IPS-18c (cell line): ENCODE measurements around the gene ST3GAL5.
"Not testable (repeated sequence)": the region's sequence is repeated elsewhere in the genome, so short reads cannot be mapped to it uniquely, and the experiment has no call there.

ENCODE experiments used
- H3K4me3 ChIP-seq: 2 replicates; pipeline ENCODE4 v1.7.0; 2013; ENCODE audit warnings: low read depth, mild to moderate bottlenecking, low read length, moderate library complexity; ENCODE audit not compliant: insufficient read depth
- H3K9me3 ChIP-seq: one replicate; pipeline ENCODE4 v1.6.1; 2013; ENCODE audit warnings: mild to moderate bottlenecking, low read length, moderate library complexity; ENCODE audit not compliant: control insufficient read depth, insufficient read depth

ST3GAL5 gene

DNA sequence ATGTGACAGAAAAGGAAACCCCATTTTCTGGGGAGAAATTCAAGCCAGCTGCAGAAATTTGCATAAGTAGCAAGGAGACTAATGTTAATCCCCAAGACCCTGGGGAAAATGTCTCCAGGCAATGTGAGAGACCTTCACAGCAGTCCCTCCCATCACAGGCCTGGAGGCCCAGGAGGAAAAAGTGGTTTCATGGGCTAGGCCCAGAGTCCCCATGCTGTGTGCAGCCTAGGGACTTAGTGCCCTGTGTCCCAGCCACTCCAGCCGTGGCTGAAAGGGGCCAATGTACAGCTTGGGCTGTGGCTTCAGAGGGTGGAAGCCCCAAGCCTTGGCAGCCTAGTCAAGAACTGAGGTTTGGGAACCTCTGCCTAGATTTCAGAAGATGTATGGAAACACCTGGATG is 7.0 kb downstream of the ST3GAL5 start:
- H3K4me3 ChIP-seq, H3K9me3 ChIP-seq: not testable (repeated sequence)

DNA sequence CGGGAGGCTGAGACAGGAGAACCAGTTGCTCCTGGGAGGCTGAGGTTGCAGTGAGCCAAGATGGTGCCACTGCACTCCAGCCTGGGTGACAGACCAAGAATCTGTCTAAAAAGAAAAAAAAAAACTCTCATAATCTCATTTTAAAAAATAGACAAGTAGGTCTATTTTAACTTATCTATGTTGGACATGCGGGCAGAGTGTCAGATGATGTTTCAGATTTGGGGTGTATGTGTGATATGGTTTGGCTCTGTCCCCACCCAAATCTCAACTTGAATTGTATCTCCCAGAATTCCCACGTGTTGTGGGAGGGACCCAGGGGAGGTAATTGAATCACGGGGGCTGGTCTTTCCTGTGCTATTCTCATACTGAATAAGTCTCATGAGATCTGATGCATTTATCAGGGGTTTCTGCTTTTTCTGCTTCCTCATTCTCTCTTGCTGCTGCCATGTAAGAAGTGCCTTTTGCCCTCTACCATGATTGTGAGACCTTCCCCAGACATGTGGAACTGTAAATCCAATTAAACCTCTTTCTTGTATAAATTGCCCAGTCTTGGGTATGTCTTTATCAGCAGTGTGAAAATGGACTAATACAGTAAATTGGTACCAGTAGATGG is 8.0 kb downstream of the ST3GAL5 start:
- H3K4me3 ChIP-seq, H3K9me3 ChIP-seq: not testable (repeated sequence)

GRCh38 chr2:85878719-85879370 is 9.9 kb downstream of the ST3GAL5 start:
- Histone ChIP-seq H3K4me3 (no peak overlapping the region), H3K9me3 (no peaks in the 10 kb centered on the region)

DNA sequence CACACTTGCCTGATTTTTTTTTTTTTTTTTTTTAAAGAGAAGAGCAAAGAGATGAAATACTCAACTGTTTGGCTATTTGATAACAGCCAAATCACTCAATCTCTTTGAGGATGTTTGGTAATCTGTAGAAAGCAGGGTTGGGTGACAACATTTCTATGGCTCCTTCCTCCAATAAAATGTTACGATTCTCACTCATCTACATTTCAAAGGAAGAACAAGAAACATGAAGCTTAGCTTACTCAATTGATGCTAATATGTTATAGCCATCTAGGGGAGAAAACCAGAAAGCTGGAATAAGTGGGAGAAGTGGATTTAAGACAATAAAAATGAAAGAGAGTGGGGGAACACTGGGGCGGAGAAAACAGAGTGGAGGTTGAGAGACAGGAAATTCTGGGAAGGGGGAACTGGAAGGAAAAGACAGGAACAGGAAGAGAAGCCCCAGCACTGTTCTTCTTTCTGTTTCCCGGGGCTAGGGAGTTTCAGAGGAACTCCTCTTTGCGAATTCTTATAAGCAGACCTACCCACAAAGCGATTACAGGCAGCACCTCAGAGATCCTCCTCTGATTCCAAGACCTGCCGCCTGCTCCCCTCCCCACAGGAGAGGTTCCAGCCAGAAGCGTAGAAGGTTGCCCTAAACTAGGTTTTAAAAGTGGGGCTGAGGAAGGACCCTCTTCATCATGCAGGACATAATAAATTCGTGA is 13.3 kb downstream of the ST3GAL5 start:
- Histone ChIP-seq H3K9me3 (no peaks in the 10 kb centered on the region), H3K4me3 (no peak overlapping the region)

GRCh38 chr2:85873679-85874078 is 15.1 kb downstream of the ST3GAL5 start:
- no peaks in the 10 kb centered on the region for H3K9me3 ChIP-seq
- H3K4me3 ChIP-seq, result no peak overlapping the region

GRCh38 chr2:85872536-85873161 is 16.1 kb downstream of the ST3GAL5 start:
- Histone ChIP-seq H3K9me3 (no peaks in the 10 kb centered on the region), H3K4me3 (no peak overlapping the region)

DNA sequence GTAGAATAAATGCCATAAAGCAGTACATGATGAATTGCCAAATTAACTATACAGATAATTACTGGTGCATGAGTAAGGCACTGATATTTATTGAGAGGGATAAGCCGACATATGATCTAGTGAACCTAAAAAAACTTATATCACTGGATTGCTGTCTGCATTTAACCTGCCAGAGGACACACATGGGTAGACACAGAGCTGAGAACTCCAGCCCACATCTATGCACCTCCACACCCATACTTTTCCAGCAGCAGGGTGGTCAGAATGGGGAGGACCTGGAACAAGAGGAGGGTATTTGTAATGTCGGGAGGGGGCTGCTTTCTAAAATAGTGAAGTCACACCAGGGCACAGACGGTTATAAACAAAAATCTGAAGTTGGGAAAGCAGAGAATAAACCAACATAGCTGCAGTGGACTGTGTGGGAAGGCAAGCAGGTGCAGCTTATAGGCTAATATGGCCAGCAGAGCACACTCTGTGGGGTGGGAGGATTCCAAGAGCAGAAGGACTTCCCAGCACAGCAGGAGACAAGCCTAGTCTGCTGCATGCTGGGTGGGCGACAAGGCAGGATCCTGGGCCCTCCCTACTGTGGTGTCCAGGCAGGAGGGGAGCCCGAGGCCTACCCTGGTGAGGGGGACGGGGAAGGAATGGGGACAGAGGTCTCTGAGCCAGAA is 17.2 kb downstream of the ST3GAL5 start:
- Histone ChIP-seq H3K4me3 (no peak overlapping the region), H3K9me3 (no peaks in the 10 kb centered on the region)

DNA sequence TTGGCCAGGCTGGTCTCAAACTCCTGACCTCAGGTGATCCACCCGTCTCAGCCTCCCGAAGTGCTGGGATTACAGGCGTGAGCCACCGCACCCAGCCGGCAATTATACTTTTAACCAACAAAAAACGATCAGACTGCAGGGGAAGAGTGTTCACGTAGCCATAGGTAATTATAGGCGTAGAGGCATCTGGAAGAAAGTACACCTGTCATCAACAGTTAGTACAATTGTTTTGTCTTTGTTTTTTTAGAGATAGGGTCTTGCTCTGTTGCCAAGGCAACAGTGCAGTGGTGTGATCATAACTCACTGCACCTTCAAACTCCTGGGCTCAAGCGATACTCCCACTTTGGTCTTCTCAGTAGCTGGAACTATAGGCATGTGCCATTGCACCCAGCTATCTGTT is 20.0 kb downstream of the ST3GAL5 start:
- Histone ChIP-seq H3K4me3 (no peak overlapping the region), H3K9me3 (no peaks in the 10 kb centered on the region)

- no peak overlapping the region for H3K4me3 ChIP-seq
- no peaks in the 10 kb centered on the region for H3K9me3 ChIP-seq
Measured at GRCh38 chr2:85867556-85868292, 21.1 kb downstream of the ST3GAL5 start.

- no peak overlapping the region for H3K4me3 ChIP-seq
- no peaks in the 10 kb centered on the region for H3K9me3 ChIP-seq
Measured at GRCh38 chr2:85867121-85867520, 21.7 kb downstream of the ST3GAL5 start.

DNA sequence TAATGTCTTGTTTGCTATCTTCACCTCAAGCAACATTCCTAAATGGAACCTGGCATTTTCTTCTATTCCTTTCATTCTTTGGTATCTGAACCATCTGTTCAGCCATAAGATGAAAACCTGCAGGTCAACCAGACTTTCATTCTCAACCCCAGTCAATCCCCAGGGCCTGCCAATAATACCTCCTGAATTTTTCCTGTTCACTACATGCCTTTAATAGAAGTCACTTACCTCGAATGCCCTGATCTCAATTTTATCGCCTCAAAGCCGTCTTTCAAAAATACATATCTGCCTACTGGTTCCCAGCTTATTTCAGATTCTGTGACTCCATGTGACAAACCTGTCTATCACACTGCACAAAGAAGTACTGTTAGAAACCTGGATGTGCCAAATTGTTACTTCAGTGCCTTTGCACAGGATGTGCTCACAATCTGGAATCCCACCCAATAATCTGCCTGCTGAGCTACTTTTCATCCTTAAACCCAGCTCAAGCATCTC is 22.6 kb downstream of the ST3GAL5 start:
- H3K4me3 ChIP-seq, result no peak overlapping the region
- H3K9me3 ChIP-seq, result no peaks in the 10 kb centered on the region

GRCh38 chr2:85865539-85866164 is 23.1 kb downstream of the ST3GAL5 start:
- no peaks in the 10 kb centered on the region for H3K9me3 ChIP-seq
- H3K4me3 ChIP-seq, result no peak overlapping the region

DNA sequence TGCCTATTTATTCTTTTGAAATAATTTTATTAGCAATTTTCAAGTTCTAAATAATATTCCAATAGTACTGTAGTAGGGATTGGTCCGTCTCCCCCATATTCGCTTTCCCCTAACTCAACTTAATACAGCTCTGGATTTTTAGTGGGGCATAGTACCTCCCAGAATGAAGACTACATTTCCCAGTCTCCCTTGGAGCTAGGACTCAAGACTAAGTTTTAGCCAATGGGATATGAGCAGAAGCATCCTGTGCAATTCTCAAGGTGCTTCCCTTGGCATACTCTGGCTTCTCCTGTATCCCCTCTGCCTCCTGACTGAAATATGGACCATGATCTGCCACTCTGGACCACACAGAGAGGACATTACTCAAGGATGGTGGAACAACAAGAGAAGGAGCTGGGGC is 24.1 kb downstream of the ST3GAL5 start:
- Histone ChIP-seq H3K4me3 (no peak overlapping the region), H3K9me3 (no peaks in the 10 kb centered on the region)

DNA sequence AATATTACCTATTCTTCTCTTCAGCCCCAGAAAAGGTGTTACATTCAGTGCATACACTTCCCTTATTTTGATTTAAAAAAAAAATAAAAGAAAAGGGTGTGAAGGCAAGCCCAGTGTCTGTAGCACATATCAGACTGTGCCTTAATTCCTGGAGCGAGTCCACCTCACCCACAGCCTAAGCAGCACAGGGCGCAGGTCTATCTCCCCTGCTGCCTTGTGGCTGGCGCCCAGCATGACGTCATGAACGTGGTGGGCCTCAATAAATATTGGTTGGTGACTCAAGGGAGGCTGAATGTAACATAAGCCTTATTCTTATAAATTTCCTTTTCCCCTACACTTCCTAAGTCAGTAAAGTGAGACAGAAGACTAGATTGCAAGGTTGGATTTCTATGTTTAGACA is 26.4 kb downstream of the ST3GAL5 start:
- H3K9me3 ChIP-seq, result no peaks in the 10 kb centered on the region
- H3K4me3 ChIP-seq, result no peak overlapping the region

DNA sequence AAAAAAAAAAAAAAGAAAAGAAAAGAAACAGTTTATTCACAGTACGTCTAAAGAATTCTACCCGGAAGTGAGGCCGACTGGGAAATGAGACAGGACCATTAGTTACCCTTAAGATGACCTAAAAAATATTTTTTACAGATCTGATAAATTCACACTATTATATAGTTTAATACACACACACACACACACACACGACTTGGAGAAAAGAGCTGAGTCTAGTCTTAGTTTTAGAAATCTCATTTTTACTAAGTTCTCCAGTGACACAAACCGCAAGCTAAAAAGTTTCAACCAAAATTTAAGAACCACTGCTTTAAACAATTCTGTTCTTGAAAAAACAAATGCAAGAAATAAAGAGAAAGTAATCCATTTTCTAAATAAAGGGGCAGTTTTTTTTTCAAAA is 27.1 kb downstream of the ST3GAL5 start:
- Histone ChIP-seq H3K9me3 (no peaks in the 10 kb centered on the region), H3K4me3 (no peak overlapping the region)

- Histone ChIP-seq H3K4me3 (no peak overlapping the region), H3K9me3 (no peaks in the 10 kb centered on the region)
Measured at GRCh38 chr2:85861180-85861579, 27.6 kb downstream of the ST3GAL5 start.
